Fibroblast of lung (primary cell): Measurements from ENCODE around the gene CCDC33. TPM values are rescaled to one million over a fixed set of nuclear protein-coding genes. Genes with fewer than 3 reads are reported as not detected.
"Not testable (repeated sequence)": the region's sequence is repeated elsewhere in the genome, so short reads cannot be mapped to it uniquely, and the experiment has no call there.

Experiments used
- DNase-seq, 2 donors: peaks; one replicate each; pipeline versions ENCODE4 v3.0.0 to v3.0.0-alpha.2; 2010; ENCODE audit warnings: low read depth in 2 of 2
- H2AFZ ChIP-seq: 2 replicates; pipeline ENCODE4 v1.5.1; 2012; ENCODE audit warnings: low read length, control low read depth, inconsistent platforms
- H3K27ac ChIP-seq: 2 replicates; pipeline ENCODE4 v1.5.1; 2011; ENCODE audit warnings: low read length, control low read depth; ENCODE audit not compliant: insufficient read depth
- H3K27me3 ChIP-seq: 2 replicates; pipeline ENCODE4 v1.5.1; 2011; ENCODE audit warnings: mild to moderate bottlenecking, low read length; ENCODE audit not compliant: control insufficient read depth, insufficient read depth
- H3K36me3 ChIP-seq: 2 replicates; pipeline ENCODE4 v1.5.1; 2011; ENCODE audit warnings: low read length; ENCODE audit not compliant: control insufficient read depth, insufficient read depth
- H3K4me1 ChIP-seq: 2 replicates; pipeline ENCODE4 v1.5.1; 2011; ENCODE audit warnings: low read length; ENCODE audit not compliant: control insufficient read depth, insufficient read depth; ENCODE audit errors: extremely low read depth
- H3K4me2 ChIP-seq: 2 replicates; pipeline ENCODE4 v1.5.1; 2011; ENCODE audit warnings: low read length, control low read depth; ENCODE audit not compliant: insufficient read depth; ENCODE audit errors: extremely low read depth
- H3K4me3 ChIP-seq, 4 experiments: fragments of 200-600 bp in 1 of 4; sonication (generic) in 1 of 4; replicated peaks in 1 of 4; 2 replicates each; pipeline ENCODE4 v1.5.1; 2011 to 2016; ENCODE audit warnings: low read length in 4 of 4, low read depth in 3 of 4, mild to moderate bottlenecking in 3 of 4, control low read depth in 2 of 4, inconsistent platforms in 1 of 4, mixed read lengths in 1 of 4; ENCODE audit not compliant: insufficient read depth in 1 of 4; ENCODE audit errors: control extremely low read depth in 1 of 4
- H3K79me2 ChIP-seq: 2 replicates; pipeline ENCODE4 v1.5.1; 2012; ENCODE audit warnings: mild to moderate bottlenecking, low read length, inconsistent platforms; ENCODE audit not compliant: control insufficient read depth, insufficient read depth
- H3K9ac ChIP-seq: 2 replicates; pipeline ENCODE4 v1.5.1; 2011; ENCODE audit warnings: mild to moderate bottlenecking, low read length, control low read depth; ENCODE audit not compliant: insufficient read depth
- H3K9me3 ChIP-seq: 2 replicates; pipeline ENCODE4 v1.5.1; 2012; ENCODE audit warnings: low read depth, low read length; ENCODE audit not compliant: control insufficient read depth, insufficient read depth
- H4K20me1 ChIP-seq: 2 replicates; pipeline ENCODE4 v1.5.1; 2011; ENCODE audit warnings: low read length; ENCODE audit not compliant: control insufficient read depth, insufficient read depth; ENCODE audit errors: extremely low read depth
- CTCF ChIP-seq, 2 donors: IDR thresholded peaks in 1 of 2; conservative IDR thresholded peaks in 1 of 2; 1 replicate in 1 of 2; 2 replicates in 1 of 2; pipeline ENCODE4 v1.5.1; 2011 to 2012; ENCODE audit warnings: low read length in 2 of 2, control low read depth in 1 of 2, inconsistent platforms in 1 of 2, low read depth in 1 of 2, mild to moderate bottlenecking in 1 of 2
- EZH2 ChIP-seq: IDR thresholded peaks from 2 replicates; pipeline ENCODE4 v1.5.1; 2012; ENCODE audit warnings: low read length, control low read depth, mild to moderate bottlenecking; ENCODE audit errors: missing control alignments
- polyA plus RNA-seq, 2 donors: library from polyadenylated mRNA; depleted of rRNA in 1 of 2; stranded (reverse) in 1 of 2; unstranded in 1 of 2; fragments of >200 nt; gene quantifications; 2 replicates each; pipeline ENCODE4 v1.2.1, GENCODE V29; 2011 to 2012; ENCODE audit warnings: missing spikeins in 1 of 2
- total RNA-seq: library from RNA; depleted of rRNA; stranded (reverse); fragments of >200 nt; gene quantifications from 2 replicates; pipeline ENCODE4 v1.2.1, GENCODE V29; 2014

CCDC33 gene
- total and polyA plus RNA-seq, 2 donors (not counting 1 experiment from before 2014, with no cell fraction given), result not detected

- not testable (repeated sequence) for H3K27ac ChIP-seq, H3K4me3 ChIP-seq, H3K36me3 ChIP-seq, H3K79me2 ChIP-seq, H2AFZ ChIP-seq, DNase-seq, H3K9me3 ChIP-seq, H3K9ac ChIP-seq, H4K20me1 ChIP-seq, H3K4me2 ChIP-seq, H3K4me1 ChIP-seq
- H3K27me3 ChIP-seq, result peaks cover 11% of the 10 kb centered on the region
Measured at GRCh38 chr15:74359376-74359775, 123.2 kb downstream of the CCDC33 start.

GRCh38 chr15:74360855-74361254 is 124.7 kb downstream of the CCDC33 start:
- not testable (repeated sequence) for H3K4me2 ChIP-seq, H3K27me3 ChIP-seq, H3K9ac ChIP-seq, H4K20me1 ChIP-seq, H2AFZ ChIP-seq, H3K9me3 ChIP-seq, H3K4me1 ChIP-seq, H3K36me3 ChIP-seq, H3K27ac ChIP-seq, H3K79me2 ChIP-seq, DNase-seq, H3K4me3 ChIP-seq

GRCh38 chr15:74362482-74362881 is 126.4 kb downstream of the CCDC33 start:
- no peak for DNase-seq
- Histone ChIP-seq H3K9ac (no peak overlapping the region), H2AFZ (no peak overlapping the region), H3K4me3 (no peak overlapping the region), H3K79me2 (no peaks in the 10 kb centered on the region), H3K4me1 (no peaks in the 10 kb centered on the region), H3K36me3 (no peaks in the 10 kb centered on the region), H4K20me1 (no peaks in the 10 kb centered on the region), H3K9me3 (no peaks in the 10 kb centered on the region), H3K27ac (no peak overlapping the region), H3K4me2 (no peak overlapping the region), H3K27me3 (no peaks in the 10 kb centered on the region)
- no peak for TF ChIP-seq EZH2

GRCh38 chr15:74364936-74365597 is 128.9 kb downstream of the CCDC33 start:
- DNase-seq, result no peak
- Histone ChIP-seq H3K79me2 (no peaks in the 10 kb centered on the region), H3K36me3 (no peaks in the 10 kb centered on the region), H3K4me1 (no peaks in the 10 kb centered on the region), H3K27ac (no peak overlapping the region), H3K4me2 (peak overlapping the region; percentile 85), H3K9ac (no peak overlapping the region), H3K4me3 (peak overlapping the region in 1 of 4 experiments; percentile 62), H3K27me3 (no peaks in the 10 kb centered on the region), H4K20me1 (no peaks in the 10 kb centered on the region), H2AFZ (peak overlapping the region; percentile 77), H3K9me3 (no peaks in the 10 kb centered on the region)
- TF ChIP-seq CTCF (conservative IDR thresholded peaks at IDR 0.05 in 1 of 2, IDR thresholded peaks at IDR 0.05 in 1 of 2; ENCODE audit: low read depth in 1 of 2, low read length in 2 of 2) (no peak), EZH2 (no peak)
